Measurements from ENCODE around the gene XIRP1. TPM values are rescaled to one million over a fixed set of nuclear protein-coding genes. Genes with fewer than 3 reads are reported as not detected.

XIRP1 gene
- total RNA-seq, 4 donors from 2014 or later = 0.76 TPM; not detected in 3

- DNase-seq = no peak
- Histone ChIP-seq H3K27me3 (no peaks in the 10 kb centered on the region), H3K4me3 (no peak overlapping the region), H3K36me3 (no peaks in the 10 kb centered on the region), H3K27ac (no peak overlapping the region), H3K4me1 (no peaks in the 10 kb centered on the region), H3K9me3 (no peaks in the 10 kb centered on the region)
- no peak for TF ChIP-seq CTCF (IDR thresholded peaks at IDR 0.05)
- TF ChIP-seq POLR2A (IDR thresholded peaks at IDR 0.05) = no peak
Measured at GRCh38 chr3:39202094-39202493, 9.7 kb upstream of the XIRP1 start.

- H3K4me3 ChIP-seq = no peak overlapping the region
- no peaks in the 10 kb centered on the region for H3K9me3 ChIP-seq
- TF ChIP-seq CTCF (IDR thresholded peaks at IDR 0.05) (no peak), POLR2A (IDR thresholded peaks at IDR 0.05) (no peak)
- no peaks in the 10 kb centered on the region for H3K4me1 ChIP-seq
- no peaks in the 10 kb centered on the region for H3K27me3 ChIP-seq
- peak in 1 of 3 donors; percentile 35 for DNase-seq
- no peak overlapping the region for H3K27ac ChIP-seq
- H3K36me3 ChIP-seq = no peaks in the 10 kb centered on the region
Measured at GRCh38 chr3:39196671-39197356, 4.4 kb upstream of the XIRP1 start.

GRCh38 chr3:39196034-39196433, 3.6 kb upstream of the XIRP1 start:
- Histone ChIP-seq H3K36me3 (no peaks in the 10 kb centered on the region), H3K4me1 (no peaks in the 10 kb centered on the region), H3K4me3 (no peak overlapping the region), H3K27me3 (no peaks in the 10 kb centered on the region), H3K27ac (no peak overlapping the region), H3K9me3 (no peaks in the 10 kb centered on the region)
- TF ChIP-seq POLR2A (IDR thresholded peaks at IDR 0.05) (no peak), CTCF (IDR thresholded peaks at IDR 0.05) (no peak)
- no peak for DNase-seq

- no peaks in the 10 kb centered on the region for H3K27me3 ChIP-seq
Measured at GRCh38 chr3:39193391-39193790, 996 bp upstream of the XIRP1 start.

GRCh38 chr3:39191773-39192172, 622 bp downstream of the XIRP1 start:
- H3K9me3 ChIP-seq = no peaks in the 10 kb centered on the region
- H3K4me1 ChIP-seq = no peaks in the 10 kb centered on the region
- TF ChIP-seq CTCF (IDR thresholded peaks at IDR 0.05) (no peak), POLR2A (IDR thresholded peaks at IDR 0.05) (no peak)
- H3K27me3 ChIP-seq = no peaks in the 10 kb centered on the region
- no peaks in the 10 kb centered on the region for H3K36me3 ChIP-seq
- H3K4me3 ChIP-seq = no peak overlapping the region
- DNase-seq = no peak
- H3K27ac ChIP-seq = no peak overlapping the region

More at GRCh38 chr3:39193391-39193790, 996 bp upstream of the XIRP1 start:
- Histone ChIP-seq H3K4me1 (no peaks in the 10 kb centered on the region), H3K36me3 (no peaks in the 10 kb centered on the region), H3K4me3 (no peak overlapping the region), H3K9me3 (no peaks in the 10 kb centered on the region), H3K27ac (no peak overlapping the region)
- TF ChIP-seq CTCF (IDR thresholded peaks at IDR 0.05) = no peak
- TF ChIP-seq POLR2A (IDR thresholded peaks at IDR 0.05) = no peak
- DNase-seq = peak in 1 of 3 donors; percentile 15

Data from Peyer's patch (tissue), 4 donors.